Naive thymus-derived CD4-positive, alpha-beta T cell (primary cell): ENCODE data around the gene ADAM8. TPM values are rescaled to one million over a fixed set of nuclear protein-coding genes. Genes with fewer than 3 reads are reported as not detected.

ENCODE experiments used
- ATAC-seq: fragments of 150-1000 bp; cut with Tn5 transposase; 2 replicates; pipeline ENCODE4 v1.10.0; 2021; ENCODE audit warnings: mild to moderate bottlenecking, moderate library complexity
- CTCF ChIA-PET: fragments of 350-600 bp; sonication (Branson Sonifier 250); formaldehyde crosslinking; loops from one replicate; lab custom pipeline; 2021; ENCODE audit warnings: antibody characterized with exemption; lab: Charles Lee
- POLR2A ChIA-PET: fragments of 350-600 bp; sonication (Branson Sonifier 250); formaldehyde crosslinking; loops from one replicate; lab custom pipeline; 2021; ENCODE audit warnings: antibody characterized with exemption, inconsistent platforms; lab: Charles Lee
- DNase-seq, 9 donors: peaks; one replicate each; pipeline versions ENCODE4 v3.0.0 to v3.0.0-alpha.2; 2020 to 2022; ENCODE audit warnings: mixed read lengths in 1 of 9
- H3K27ac ChIP-seq: one replicate; pipeline ENCODE4 v1.7.0; 2013; ENCODE audit warnings: mild to moderate bottlenecking, low read depth, low read length, moderate library complexity
- H3K27me3 ChIP-seq, 2 donors: one replicate each; pipeline ENCODE4 v1.7.0; 2013; ENCODE audit warnings: low read length in 2 of 2, mild to moderate bottlenecking in 2 of 2, moderate library complexity in 2 of 2; ENCODE audit not compliant: control insufficient read depth in 2 of 2, insufficient read depth in 2 of 2
- H3K36me3 ChIP-seq, 3 experiments: 1 replicate in 2 of 3; 2 replicates in 1 of 3; pipeline ENCODE4 v1.7.0; 2013; ENCODE audit warnings: low read length in 3 of 3, mild to moderate bottlenecking in 3 of 3, moderate library complexity in 1 of 3; ENCODE audit not compliant: insufficient read depth in 3 of 3, control insufficient read depth in 2 of 3
- H3K4me1 ChIP-seq, 2 donors: one replicate each; pipeline ENCODE4 v1.7.0; 2013; ENCODE audit warnings: low read length in 2 of 2, mild to moderate bottlenecking in 2 of 2, moderate library complexity in 1 of 2; ENCODE audit not compliant: control insufficient read depth in 2 of 2, insufficient read depth in 2 of 2
- H3K4me3 ChIP-seq: 2 replicates; pipeline ENCODE4 v1.7.0; 2013; ENCODE audit warnings: mild to moderate bottlenecking, low read length
- H3K9me3 ChIP-seq, 3 experiments: 1 replicate in 2 of 3; 2 replicates in 1 of 3; pipeline ENCODE4 v1.7.0; 2013; ENCODE audit warnings: low read length in 3 of 3; ENCODE audit not compliant: control insufficient read depth in 2 of 3
- H3K27ac Mint-ChIP-seq, 9 donors: one replicate each; pipeline ENCODE4 v1.8.0; 2020 to 2022; ENCODE audit warnings: mixed read lengths in 9 of 9, mild to moderate bottlenecking in 8 of 9, moderate library complexity in 5 of 9, inconsistent platforms in 2 of 9
- H3K27me3 Mint-ChIP-seq, 5 donors: one replicate each; pipeline ENCODE4 v1.8.0; 2021 to 2022; ENCODE audit warnings: mixed read lengths in 5 of 5, mild to moderate bottlenecking in 1 of 5
- H3K36me3 Mint-ChIP-seq, 5 donors: one replicate each; pipeline ENCODE4 v1.8.0; 2020 to 2022; ENCODE audit warnings: mixed read lengths in 5 of 5, mild to moderate bottlenecking in 3 of 5, inconsistent platforms in 1 of 5
- H3K4me1 Mint-ChIP-seq, 7 donors: one replicate each; pipeline ENCODE4 v1.8.0; 2020 to 2022; ENCODE audit warnings: mixed read lengths in 7 of 7, mild to moderate bottlenecking in 3 of 7, inconsistent platforms in 1 of 7
- H3K4me3 Mint-ChIP-seq, 10 donors: one replicate each; pipeline ENCODE4 v1.8.0; 2020 to 2022; ENCODE audit warnings: mild to moderate bottlenecking in 10 of 10, mixed read lengths in 10 of 10, moderate library complexity in 6 of 10, inconsistent platforms in 2 of 10
- H3K9me3 Mint-ChIP-seq, 11 donors: one replicate each; pipeline ENCODE4 v1.8.0; 2020 to 2022; ENCODE audit warnings: mixed read lengths in 11 of 11, mild to moderate bottlenecking in 4 of 11, inconsistent platforms in 1 of 11, moderate library complexity in 1 of 11
- intact Hi-C, 2 donors: fragments of 100-400 bp; cut with micrococcal nuclease; formaldehyde crosslinking; loops; one replicate each; pipeline ENCODE4 v1.15.1; 2023
- polyA plus RNA-seq, 2 donors: library from polyadenylated mRNA; unstranded; fragments of 300-500 nt; fragmentation: Illumina TruSeq; gene quantifications; one replicate each; pipeline ENCODE4 v1.2.3, GENCODE V29; 2021
- total RNA-seq, 6 experiments: library from RNA in 5 of 6; stranded (reverse) in 5 of 6; gene quantifications; 1 replicate in 5 of 6; 2 replicates in 1 of 6; pipeline ENCODE4 v1.2.3 and lab custom pipeline; 2021 to 2026

The ADAM8 gene
- total and polyA plus RNA-seq, 7 experiments from 2014 or later, result 19.5 to 239 (median 27.8) TPM

DNA sequence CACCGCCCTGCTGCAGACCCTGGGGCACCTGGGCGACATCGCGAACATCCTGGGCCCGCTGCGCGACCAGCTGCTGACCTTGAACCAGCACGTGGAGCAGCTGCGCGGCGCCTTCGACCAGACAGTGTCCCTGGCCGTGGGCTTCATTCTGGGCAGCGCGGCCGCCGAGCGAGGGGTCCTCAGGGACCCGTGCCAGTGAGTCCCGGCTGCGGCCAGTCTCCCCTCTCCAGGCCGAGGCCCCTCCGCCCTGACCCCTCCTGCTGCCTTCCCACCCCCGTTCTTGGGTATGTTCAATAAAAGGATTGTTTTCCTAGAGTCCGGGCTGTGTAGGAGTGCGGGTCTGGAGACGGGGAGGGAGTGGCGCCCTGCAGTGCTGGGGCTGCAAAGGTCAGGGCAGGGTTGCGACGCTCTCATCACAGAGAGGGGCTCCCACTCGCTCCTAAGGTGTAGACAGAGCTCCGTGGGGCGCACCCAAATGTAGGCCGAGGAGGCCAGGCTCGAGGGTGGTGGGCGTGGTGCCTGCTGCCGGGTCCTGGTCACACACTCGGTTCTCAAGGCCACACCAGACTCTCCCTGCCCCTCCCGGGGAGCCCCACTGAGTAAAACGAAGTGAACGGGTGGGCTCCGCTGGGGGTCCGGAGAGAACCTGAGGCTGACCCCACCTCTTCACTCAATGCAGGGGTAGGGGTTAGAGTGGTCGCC is 45.3 kb downstream of the ADAM8 start:
- ATAC-seq (no peak), DNase-seq (peak in 1 of 9 donors; percentile 6)
- Mint-ChIP-seq H3K4me3 (peak overlapping the region in 6 of 10 donors; percentile 21 to 67 (median 52)), H3K9me3 (peaks cover 0 to 4% (median 0%) of the 10 kb centered on the region in 11 donors), H3K27me3 (peaks cover 35 to 73% (median 51%) of the 10 kb centered on the region in 5 donors), H3K27ac (peak overlapping the region in 1 of 9 donors; percentile 32), H3K36me3 (no peaks in the 10 kb centered on the region), H3K4me1 (peaks cover 0 to 14% (median 10%) of the 10 kb centered on the region in 7 donors)
- ChIA-PET CTCF (no interaction called here), POLR2A (no interaction called here)
- H3K4me1 ChIP-seq, result peaks cover 0 to 4% of the 10 kb centered on the region in 2 donors
- no peaks in the 10 kb centered on the region for H3K36me3 ChIP-seq
- H3K9me3 ChIP-seq, result no peaks in the 10 kb centered on the region
- no peak overlapping the region for H3K27ac ChIP-seq
- no peak overlapping the region for H3K4me3 ChIP-seq
- intact Hi-C loops, result loop anchor here in 1 of 2 donors (10.0 kb wide), 1 partner anchor 87 kb away; no protein-coding TSS in a partner anchor
- peaks cover 3 to 12% of the 10 kb centered on the region in 2 donors for H3K27me3 ChIP-seq

DNA sequence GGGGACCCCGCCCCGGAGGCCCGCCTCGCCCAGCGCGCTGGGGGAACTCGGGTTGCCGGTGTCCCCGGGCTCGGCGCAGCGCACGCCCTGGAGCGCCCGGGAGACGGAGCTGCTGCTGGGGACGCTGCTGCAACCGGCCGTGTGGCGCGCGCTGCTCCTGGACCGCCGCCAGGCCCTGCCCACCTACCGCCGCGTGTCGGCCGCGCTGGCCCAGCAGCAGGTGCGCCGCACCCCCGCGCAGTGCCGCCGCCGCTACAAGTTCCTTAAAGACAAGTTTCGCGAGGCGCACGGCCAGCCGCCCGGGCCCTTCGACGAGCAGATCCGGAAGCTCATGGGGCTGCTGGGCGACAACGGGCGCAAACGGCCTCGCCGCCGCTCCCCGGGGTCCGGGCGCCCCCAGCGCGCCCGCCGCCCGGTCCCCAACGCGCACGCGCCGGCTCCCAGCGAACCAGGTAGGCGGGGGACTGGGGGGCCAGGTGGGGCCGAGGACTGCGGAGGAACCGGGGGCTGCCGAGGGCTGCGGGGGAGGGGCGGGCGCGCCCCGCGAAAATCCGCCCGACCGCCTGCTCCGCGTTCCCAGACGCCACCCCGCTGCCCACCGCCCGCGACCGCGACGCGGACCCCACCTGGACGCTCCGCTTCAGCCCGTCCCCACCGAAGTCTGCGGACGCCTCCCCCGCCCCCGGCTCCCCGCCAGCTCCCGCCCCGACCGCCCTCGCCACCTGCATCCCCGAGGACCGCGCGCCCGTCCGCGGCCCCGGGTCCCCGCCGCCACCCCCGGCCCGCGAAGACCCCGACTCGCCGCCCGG is 46.1 kb downstream of the ADAM8 start:
- CTCF ChIA-PET, result no interaction called here
- H3K27me3 Mint-ChIP-seq, result peaks cover 31 to 73% (median 53%) of the 10 kb centered on the region in 5 donors
- Histone ChIP-seq H3K27ac (no peak overlapping the region), H3K9me3 (no peaks in the 10 kb centered on the region), H3K4me3 (no peak overlapping the region), H3K27me3 (peaks cover 3 to 12% of the 10 kb centered on the region in 2 donors), H3K36me3 (no peaks in the 10 kb centered on the region), H3K4me1 (no peaks in the 10 kb centered on the region)
- DNase-seq (peak in 1 of 9 donors; percentile 7), ATAC-seq (peak; percentile 28)
- H3K4me3 Mint-ChIP-seq, result peak overlapping the region in 4 of 10 donors; percentile 29 to 67 (median 42)
- H3K9me3 Mint-ChIP-seq, result peaks cover 0 to 4% (median 0%) of the 10 kb centered on the region in 11 donors
- peaks cover 0 to 18% (median 8%) of the 10 kb centered on the region in 7 donors for H3K4me1 Mint-ChIP-seq
- no peak overlapping the region for H3K27ac Mint-ChIP-seq
- POLR2A ChIA-PET, result no interaction called here
- intact Hi-C loops, result loop anchor here in 1 of 2 donors (10.0 kb wide), 1 partner anchor 86 kb away; no protein-coding TSS in a partner anchor
- H3K36me3 Mint-ChIP-seq, result no peaks in the 10 kb centered on the region

DNA sequence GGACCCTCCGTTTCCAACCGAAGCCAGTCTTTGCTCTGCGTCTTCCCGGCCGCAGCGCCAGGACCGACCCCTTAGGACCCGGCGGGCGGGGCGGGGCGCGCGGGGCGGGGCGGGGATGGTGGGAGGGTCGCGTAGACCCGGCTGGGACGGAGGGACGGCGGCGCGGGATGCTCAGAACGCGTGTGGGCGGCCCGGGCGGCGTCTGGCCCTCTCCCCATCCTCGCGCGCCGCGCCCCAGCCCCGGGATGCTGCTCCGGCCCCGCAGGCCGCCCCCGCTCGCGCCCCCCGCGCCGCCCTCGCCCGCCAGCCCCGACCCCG is 46.7 kb downstream of the ADAM8 start, which contains the start of gene UTF1:
UTF1 (plus strand) TSS at position 174 of the 318 bp plus-strand sequence; CDS start at position 246, 72 bp downstream.
- no peak within 1 kb of the TSS for H3K27ac ChIP-seq
- intact Hi-C loops, result loop anchor here in 1 of 2 donors (10.0 kb wide), 1 partner anchor 85 kb away; no protein-coding TSS in a partner anchor
- H3K27me3 ChIP-seq, result peaks cover 3 to 12% of the 10 kb centered on the region in 2 donors
- H3K36me3 Mint-ChIP-seq, result no peaks in the 10 kb centered on the region
- peaks cover 0 to 4% (median 0%) of the 10 kb centered on the region in 11 donors for H3K9me3 Mint-ChIP-seq
- ChIA-PET CTCF (no interaction called here), POLR2A (no interaction called here)
- H3K4me3 ChIP-seq, result no peak within 1 kb of the TSS
- peak within 1 kb of the TSS in 9 of 10 donors; percentile 51 to 71 (median 59) for H3K4me3 Mint-ChIP-seq
- peaks cover 0 to 20% (median 8%) of the 10 kb centered on the region in 7 donors for H3K4me1 Mint-ChIP-seq
- ATAC-seq (no peak), DNase-seq (peak in 1 of 9 donors; percentile 6)
- no peaks in the 10 kb centered on the region for H3K4me1 ChIP-seq
- no peaks in the 10 kb centered on the region for H3K9me3 ChIP-seq
- H3K36me3 ChIP-seq, result no peaks in the 10 kb centered on the region
- peaks cover 31 to 71% (median 53%) of the 10 kb centered on the region in 5 donors for H3K27me3 Mint-ChIP-seq
- peak within 1 kb of the TSS in 1 of 9 donors; percentile 52 for H3K27ac Mint-ChIP-seq

DNA sequence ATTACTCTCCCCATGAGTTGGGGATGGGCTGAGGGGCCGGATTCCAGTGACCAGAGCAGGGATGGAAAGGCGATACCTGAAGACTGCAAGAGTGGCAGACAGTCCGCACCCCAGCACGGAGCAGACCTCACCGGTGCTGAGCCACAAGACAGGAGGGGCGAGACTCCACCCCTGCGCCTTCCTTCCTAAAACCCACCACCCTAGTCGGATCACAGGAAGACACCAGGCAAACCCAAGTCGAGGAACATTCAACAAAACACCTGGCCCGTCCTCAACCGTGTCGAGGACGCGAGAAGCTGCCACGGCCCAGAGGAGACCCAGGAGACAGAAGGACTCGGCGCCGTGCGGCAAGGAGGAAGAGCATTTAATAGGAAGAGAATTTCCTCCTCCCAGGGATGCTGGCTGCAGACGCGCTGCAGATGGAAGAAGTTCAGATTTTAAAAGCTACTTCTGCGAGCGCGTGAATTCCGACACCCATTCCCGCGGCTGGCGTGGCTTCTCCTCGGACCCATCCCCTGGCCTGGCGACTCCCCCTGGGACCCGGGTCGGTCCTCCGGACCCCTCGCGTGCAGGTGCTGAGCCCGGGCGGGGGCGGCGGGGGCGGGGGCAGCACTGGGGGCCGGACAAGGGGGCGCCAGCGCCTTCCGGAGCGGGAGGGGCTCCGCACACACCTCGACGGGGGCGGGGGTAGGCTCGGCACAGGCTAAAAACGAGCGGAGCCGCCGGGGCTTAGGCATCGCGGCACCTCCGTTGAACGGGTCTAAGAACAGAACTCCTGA is 47.2 kb downstream of the ADAM8 start:
- H3K36me3 ChIP-seq, result no peaks in the 10 kb centered on the region
- Mint-ChIP-seq H3K27me3 (peaks cover 31 to 66% (median 53%) of the 10 kb centered on the region in 5 donors), H3K36me3 (no peaks in the 10 kb centered on the region), H3K4me3 (peak overlapping the region in 9 of 10 donors; percentile 51 to 71 (median 59)), H3K4me1 (peaks cover 0 to 20% (median 8%) of the 10 kb centered on the region in 7 donors), H3K27ac (peak overlapping the region in 1 of 9 donors; percentile 52), H3K9me3 (peaks cover 0 to 4% (median 0%) of the 10 kb centered on the region in 11 donors)
- intact Hi-C loops, result loop anchor here in 1 of 2 donors (10.0 kb wide), 1 partner anchor 85 kb away; no protein-coding TSS in a partner anchor
- H3K27me3 ChIP-seq, result peaks cover 3 to 12% of the 10 kb centered on the region in 2 donors
- DNase-seq (peak in 1 of 9 donors; percentile 2), ATAC-seq (no peak)
- ChIA-PET POLR2A (no interaction called here), CTCF (no interaction called here)
- no peaks in the 10 kb centered on the region for H3K4me1 ChIP-seq
- H3K27ac ChIP-seq, result no peak overlapping the region
- no peaks in the 10 kb centered on the region for H3K9me3 ChIP-seq
- no peak overlapping the region for H3K4me3 ChIP-seq

DNA sequence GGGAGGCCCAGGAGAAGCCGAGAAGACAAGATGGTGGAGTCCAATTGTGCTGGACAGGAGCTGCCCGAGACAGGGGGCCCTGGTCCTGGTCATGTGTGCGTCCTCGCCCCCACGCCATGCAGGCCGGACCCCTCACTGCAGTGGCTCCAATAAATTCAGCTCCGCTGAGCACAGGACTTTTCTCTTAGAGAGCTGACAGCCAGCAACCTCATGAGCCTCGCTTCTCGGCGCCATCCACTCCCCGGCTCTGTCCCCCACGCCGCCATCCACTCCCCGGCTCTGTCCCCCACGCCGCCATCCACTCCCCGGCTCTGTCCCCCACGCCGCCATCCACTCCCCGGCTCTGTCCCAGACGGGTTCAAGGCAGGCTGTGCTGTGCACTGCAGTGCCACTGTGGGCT is 49.4 kb downstream of the ADAM8 start:
- Histone ChIP-seq H3K27ac (no peak overlapping the region), H3K4me3 (no peak overlapping the region), H3K4me1 (no peaks in the 10 kb centered on the region), H3K27me3 (peaks cover 3 to 10% of the 10 kb centered on the region in 2 donors), H3K9me3 (no peaks in the 10 kb centered on the region), H3K36me3 (no peaks in the 10 kb centered on the region)
- ChIA-PET CTCF (interaction anchor here (0.7 kb wide), 1 partner anchor 52 kb away, joined by 6 read pairs; no protein-coding TSS in a partner anchor), POLR2A (no interaction called here)
- Mint-ChIP-seq H3K36me3 (no peaks in the 10 kb centered on the region), H3K9me3 (peaks cover 0 to 2% (median 0%) of the 10 kb centered on the region in 11 donors), H3K27me3 (peaks cover 21 to 51% (median 42%) of the 10 kb centered on the region in 5 donors), H3K4me3 (no peak overlapping the region), H3K4me1 (peaks cover 0 to 20% (median 8%) of the 10 kb centered on the region in 7 donors), H3K27ac (no peak overlapping the region)
- ATAC-seq (no peak), DNase-seq (peak in 1 of 9 donors; percentile 2)
- intact Hi-C loops, result no loop called here
